Heart right ventricle (tissue), 16 donors: ENCODE results near the gene MFNG. TPM values are rescaled to one million over a fixed set of nuclear protein-coding genes. Genes with fewer than 3 reads are reported as not detected.

Experiments
- ATAC-seq, 8 donors: fragments of 200-7000 bp; cut with Tn5 transposase; one replicate each; pipeline ENCODE4 v1.9.1; 2020; ENCODE audit warnings: mild to moderate bottlenecking in 8 of 8, moderate library complexity in 8 of 8, moderate number of reproducible peaks in 1 of 8
- DNase-seq, 2 donors: peaks; one replicate each; pipeline ENCODE4 v3.0.0-alpha.2; 2020
- H3K27ac ChIP-seq, 10 donors: fragments of 200-600 bp; sonication (generic) in 2 of 10; one replicate each; pipeline versions ENCODE4 v1.5.0 to v1.8.0; 2020 to 2022; ENCODE audit warnings: mild to moderate bottlenecking in 3 of 10
- H3K27me3 ChIP-seq, 7 donors: fragments of 200-600 bp; one replicate each; pipeline ENCODE4 v1.8.0; 2021 to 2022; ENCODE audit warnings: mild to moderate bottlenecking in 2 of 7
- H3K36me3 ChIP-seq, 9 donors: fragments of 200-600 bp; sonication (generic) in 1 of 9; one replicate each; pipeline versions ENCODE4 v1.5.0 to v1.8.0; 2020 to 2022; ENCODE audit warnings: mild to moderate bottlenecking in 2 of 9
- H3K4me1 ChIP-seq, 9 donors: fragments of 200-600 bp; sonication (generic) in 1 of 9; one replicate each; pipeline versions ENCODE4 v1.5.0 to v1.8.0; 2020 to 2022; ENCODE audit warnings: mild to moderate bottlenecking in 4 of 9
- H3K4me3 ChIP-seq, 10 donors: fragments of 200-600 bp; sonication (generic) in 2 of 10; one replicate each; pipeline versions ENCODE4 v1.5.0 to v1.8.0; 2020 to 2022; ENCODE audit warnings: mild to moderate bottlenecking in 7 of 10, moderate library complexity in 2 of 10
- H3K9me3 ChIP-seq, 11 donors: fragments of 200-600 bp in 10 of 11; sonication (generic) in 2 of 11; one replicate each; pipeline versions ENCODE4 v1.5.0 to v1.8.0; 2013 to 2022; ENCODE audit warnings: mild to moderate bottlenecking in 2 of 11, control low read depth in 1 of 11, moderate library complexity in 1 of 11
- CTCF ChIP-seq, 9 donors: fragments of 200-600 bp; sonication (generic) in 2 of 9; IDR thresholded peaks; one replicate each; pipeline versions ENCODE4 v1.5.0 to v1.8.0; 2021 to 2022; ENCODE audit warnings: antibody characterized with exemption in 9 of 9, mild to moderate bottlenecking in 5 of 9, moderate library complexity in 1 of 9
- WGBS, 2 donors: extraction: QIAGEN DNeasy Blood & Tissue Kit; methylation state at CpG; one replicate each; pipeline ENCODE4 v1.1.7; 2013; ENCODE audit warnings: inconsistent platforms in 1 of 2; 5-methylcytosine and 5-hydroxymethylcytosine counted together
- intact Hi-C, 10 donors: fragments of 100-400 bp; cut with DNase I; formaldehyde crosslinking; loops; one replicate each; pipeline versions ENCODE4 v1.11.1 to v1.14.2; 2022
- polyA plus RNA-seq, 2 donors: library from polyadenylated mRNA; stranded (reverse); fragments of 200-250 nt; gene quantifications; one replicate each; pipeline ENCODE4 v1.2.3, GENCODE V29; 2013
- total RNA-seq, 10 donors: library from RNA; stranded (reverse); fragmentation: NEBNext Ultra II Directional in 3 of 10; extraction: Animal tissue kit (Norgen Biotek cat#: 25700) in 3 of 10; gene quantifications; one replicate each; pipeline versions ENCODE4 v1.2.1 to v1.2.4, GENCODE V29; 2021 to 2023
- donor health status: Arrhythmogenic right ventricular cardiomyopathy.
- donor health status: ischemic (EF 13 %, LVEDD 7.1; RV severe dilation, severe dysfunction).
- donor health status: healthy with polysubstance abuse.
- donor health status: DM: no; HTN: yes; CAD: no.
- donor health status: DM: no; HTN: no; CAD: no.
- donor health status: ischemic (EF 25% LVEDD 6.9; RV normal size, moderate dysfunction).
- donor health status: ischemic (EF 25% LVEDD 5.7; RV mildly dilated, moderate dysfunction).
- donor health status: healthy.
- donor health status: DM: yes; HTN: yes; CAD: no.
- donor health status: Ischemic cardiomyopathy.
- donor health status: ischemic (EF 35%, LVEDD 5.7; RV mildly dilated, moderate dysfunction).
- donor health status: nonischemic (EF 11% LVEDD 7.7; RV severe dilation, severe dysfunction).
- donor health status: DM: yes; HTN: yes; CAD: no.
- donor health status: PGD.
- donor health status: ischemic (EF 29% LVEDD 5.4; RV normal size, mild dysfunction).
- donor health status: nonischemic (EF 23%, LVEDD 6.1; RV moderate dilation, normal function).

Gene MFNG
- total and polyA plus RNA-seq, 12 donors = 5.1 to 19.4 (median 8.8) TPM

DNA sequence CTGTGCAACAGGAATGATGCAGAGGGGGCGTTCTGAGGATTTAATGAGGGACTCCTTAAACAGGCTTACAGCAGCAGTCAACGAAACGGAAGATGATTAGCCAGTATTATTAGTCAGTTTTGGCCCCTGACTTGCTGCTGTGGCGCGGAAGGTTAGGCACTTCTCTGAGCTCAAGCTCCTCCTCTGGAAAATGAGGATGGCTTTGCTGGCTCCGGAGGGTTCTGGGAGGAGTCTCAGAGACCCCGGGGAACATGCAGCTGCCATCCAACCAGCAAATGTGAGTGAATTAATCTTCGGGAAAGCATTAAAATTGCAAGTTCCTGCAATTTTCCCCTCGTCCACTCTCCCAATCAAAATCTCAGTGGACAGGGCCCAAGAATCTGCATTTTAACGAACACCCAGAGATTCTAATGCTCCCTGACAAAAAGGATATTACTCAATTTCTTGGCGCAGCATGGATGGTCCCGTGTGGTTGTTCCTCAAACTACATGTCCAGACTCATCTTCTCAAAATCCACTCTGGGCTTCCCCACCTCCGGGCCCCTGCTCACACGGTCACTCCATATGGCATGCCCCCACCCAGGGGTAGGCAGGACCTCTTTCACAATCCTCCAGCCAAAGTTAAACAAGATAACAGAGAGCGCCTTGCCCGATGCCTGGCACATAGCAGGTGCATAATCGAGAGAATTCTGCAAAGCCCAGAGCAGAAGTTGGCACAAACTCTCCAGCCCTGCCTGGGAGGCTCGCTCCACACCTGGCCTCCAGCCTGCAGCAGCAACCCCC, 65.3 kb downstream of the MFNG start:
- Histone ChIP-seq H3K27me3 (peaks cover 16 to 98% (median 90%) of the 10 kb centered on the region in 7 donors), H3K4me1 (peaks cover 0 to 25% (median 10%) of the 10 kb centered on the region in 9 donors), H3K36me3 (no peaks in the 10 kb centered on the region), H3K9me3 (no peaks in the 10 kb centered on the region), H3K27ac (no peak overlapping the region), H3K4me3 (peak overlapping the region in 6 of 10 donors; percentile 26 to 44 (median 32))
- DNase-seq = no peak
- peak in 1 of 9 donors; percentile 10 for TF ChIP-seq CTCF (IDR thresholded peaks at IDR 0.05)
- 43 to 45% methylated on average over 18 of the region's 18 CpGs for WGBS, 2 donors
- intact Hi-C loops = loop anchor here in 3 of 10 donors (10.0 kb wide), 2 partner anchors 96 to 106 kb away; no protein-coding TSS in a partner anchor
- peak in 1 of 8 donors; percentile 23 for ATAC-seq

GRCh38 chr22:37419969-37420685, 66.1 kb downstream of the MFNG start:
- Histone ChIP-seq H3K4me3 (peak overlapping the region in 8 of 10 donors; percentile 10 to 44 (median 30)), H3K36me3 (no peaks in the 10 kb centered on the region), H3K27ac (no peak overlapping the region), H3K9me3 (no peaks in the 10 kb centered on the region), H3K4me1 (peaks cover 0 to 25% (median 10%) of the 10 kb centered on the region in 9 donors), H3K27me3 (peaks cover 16 to 98% (median 86%) of the 10 kb centered on the region in 7 donors)
- WGBS, 2 donors = 1 to 2% methylated on average over 43 to 70 of the region's 70 CpGs
- DNase-seq (no peak), ATAC-seq (peak in 1 of 8 donors; percentile 21)
- intact Hi-C loops = loop anchor here in 3 of 10 donors (10.0 kb wide), 2 partner anchors 95 to 105 kb away; no protein-coding TSS in a partner anchor
- no peak for TF ChIP-seq CTCF (IDR thresholded peaks at IDR 0.05)

GRCh38 chr22:37419370-37419968, 66.7 kb downstream of the MFNG start:
- no peak overlapping the region for H3K27ac ChIP-seq
- ATAC-seq (no peak), DNase-seq (no peak)
- intact Hi-C loops = no loop called here
- peaks cover 0 to 25% (median 10%) of the 10 kb centered on the region in 9 donors for H3K4me1 ChIP-seq
- WGBS, 2 donors = 13 to 18% methylated on average over 43 of the region's 43 CpGs
- no peaks in the 10 kb centered on the region for H3K9me3 ChIP-seq
- no peaks in the 10 kb centered on the region for H3K36me3 ChIP-seq
- H3K27me3 ChIP-seq = peaks cover 16 to 98% (median 85%) of the 10 kb centered on the region in 7 donors
- peak overlapping the region in 8 of 10 donors; percentile 10 to 44 (median 30) for H3K4me3 ChIP-seq
- TF ChIP-seq CTCF (IDR thresholded peaks at IDR 0.05) = no peak

Other genes starting within 250 kb of the MFNG start
- gene RAC2, start 242.1 kb downstream of the MFNG start, total RNA-seq = 10 to 100 TPM in 1 of 10 donors, 1 to 10 TPM in 9; 1.1 to 37.1 (median 3.5) TPM
- 1 to 10 TPM; 1.4 to 5.0 TPM for gene RAC2, start 242.1 kb downstream of the MFNG start, polyA plus RNA-seq
- gene CYTH4, start 203.9 kb downstream of the MFNG start, total RNA-seq = 10 to 100 TPM in 1 of 10 donors, 1 to 10 TPM in 9; 1.8 to 29.3 (median 4.8) TPM
- 1 to 10 TPM; 2.1 to 4.0 TPM for gene CYTH4, start 203.9 kb downstream of the MFNG start, polyA plus RNA-seq
- gene ELFN2, start 58.9 kb downstream of the MFNG start, total RNA-seq = under 1 TPM in 6 of 10 donors, not detected in 4; 0.04 to 0.21 (median 0.05) TPM
- gene ELFN2, start 58.9 kb downstream of the MFNG start, polyA plus RNA-seq = under 1 TPM; under 0.01 to 0.01 TPM
- gene CARD10, start 33.0 kb upstream of the MFNG start, total RNA-seq = 10 to 100 TPM in 3 of 10 donors, 1 to 10 TPM in 7; 7.4 to 12.9 (median 8.5) TPM
- gene CARD10, start 33.0 kb upstream of the MFNG start, polyA plus RNA-seq = 10 to 100 TPM; 14.0 to 14.8 TPM
- gene CDC42EP1, start 74.1 kb upstream of the MFNG start, total RNA-seq = 10 to 100 TPM; 10.6 to 48.3 (median 16.2) TPM
- gene CDC42EP1, start 74.1 kb upstream of the MFNG start, polyA plus RNA-seq = 10 to 100 TPM; 12.6 to 19.7 TPM
- 1 to 10 TPM in 1 of 10 donors, under 1 TPM in 2, not detected in 7; 0.53 to 6.5 (median 0.61) TPM for gene LGALS2, start 93.7 kb upstream of the MFNG start, total RNA-seq
- gene LGALS2, start 93.7 kb upstream of the MFNG start, polyA plus RNA-seq = not detected
- 10 to 100 TPM; 22.9 to 32.6 (median 25.4) TPM for gene GGA1, start 122.5 kb upstream of the MFNG start, total RNA-seq
- 10 to 100 TPM; 31.0 to 39.7 TPM for gene GGA1, start 122.5 kb upstream of the MFNG start, polyA plus RNA-seq
- gene SH3BP1, start 153.3 kb upstream of the MFNG start, total RNA-seq = 1 to 10 TPM in 8 of 10 donors, under 1 TPM in 2; 0.50 to 9.3 (median 2.7) TPM
- gene SH3BP1, start 153.3 kb upstream of the MFNG start, polyA plus RNA-seq = 1 to 10 TPM; 1.4 to 1.5 TPM
- 10 to 100 TPM; 16.6 to 29.9 (median 21.2) TPM for gene PDXP, start 172.3 kb upstream of the MFNG start, total RNA-seq
- 10 to 100 TPM in 1 of 2 donors, 1 to 10 TPM in 1; 5.3 to 26.9 TPM for gene PDXP, start 172.3 kb upstream of the MFNG start, polyA plus RNA-seq
- 1,000 to 10,000 TPM in 2 of 10 donors, 100 to 1,000 TPM in 8; 651 to 1,550 (median 786) TPM for gene LGALS1, start 189.3 kb upstream of the MFNG start, total RNA-seq
- 1,000 to 10,000 TPM; 1,777 to 4,200 TPM for gene LGALS1, start 189.3 kb upstream of the MFNG start, polyA plus RNA-seq
- 10 to 100 TPM; 10.8 to 16.8 (median 12.7) TPM for gene NOL12, start 200.0 kb upstream of the MFNG start, total RNA-seq
- 10 to 100 TPM; 19.6 to 35.3 TPM for gene NOL12, start 200.0 kb upstream of the MFNG start, polyA plus RNA-seq
- gene TRIOBP, start 210.7 kb upstream of the MFNG start, total RNA-seq = 100 to 1,000 TPM in 1 of 10 donors, 10 to 100 TPM in 9; 63.2 to 115 (median 82.4) TPM
- 10 to 100 TPM; 34.7 to 94.1 TPM for gene TRIOBP, start 210.7 kb upstream of the MFNG start, polyA plus RNA-seq